SK-N-DZ (cell line): ENCODE results near the gene RRP1B. TPM values are rescaled to one million over a fixed set of nuclear protein-coding genes. Genes with fewer than 3 reads are reported as not detected.
A peak's percentile ranks its signal among the peaks of the same experiment; 100 is the strongest.
"Not testable (repeated sequence)": the region's sequence is repeated elsewhere in the genome, so short reads cannot be mapped to it uniquely, and the experiment has no call there.

Source experiments
- DNase-seq: peaks from one replicate; pipeline ENCODE4 v3.0.0-alpha.2; 2015; ENCODE audit warnings: low spot score
- polyA plus RNA-seq, 2 experiments: library from polyadenylated mRNA; depleted of rRNA; stranded (reverse); fragments of >200 nt; gene quantifications; 2 replicates each; pipeline ENCODE4 v1.2.3, GENCODE V29; 2014

Gene RRP1B, protein sequence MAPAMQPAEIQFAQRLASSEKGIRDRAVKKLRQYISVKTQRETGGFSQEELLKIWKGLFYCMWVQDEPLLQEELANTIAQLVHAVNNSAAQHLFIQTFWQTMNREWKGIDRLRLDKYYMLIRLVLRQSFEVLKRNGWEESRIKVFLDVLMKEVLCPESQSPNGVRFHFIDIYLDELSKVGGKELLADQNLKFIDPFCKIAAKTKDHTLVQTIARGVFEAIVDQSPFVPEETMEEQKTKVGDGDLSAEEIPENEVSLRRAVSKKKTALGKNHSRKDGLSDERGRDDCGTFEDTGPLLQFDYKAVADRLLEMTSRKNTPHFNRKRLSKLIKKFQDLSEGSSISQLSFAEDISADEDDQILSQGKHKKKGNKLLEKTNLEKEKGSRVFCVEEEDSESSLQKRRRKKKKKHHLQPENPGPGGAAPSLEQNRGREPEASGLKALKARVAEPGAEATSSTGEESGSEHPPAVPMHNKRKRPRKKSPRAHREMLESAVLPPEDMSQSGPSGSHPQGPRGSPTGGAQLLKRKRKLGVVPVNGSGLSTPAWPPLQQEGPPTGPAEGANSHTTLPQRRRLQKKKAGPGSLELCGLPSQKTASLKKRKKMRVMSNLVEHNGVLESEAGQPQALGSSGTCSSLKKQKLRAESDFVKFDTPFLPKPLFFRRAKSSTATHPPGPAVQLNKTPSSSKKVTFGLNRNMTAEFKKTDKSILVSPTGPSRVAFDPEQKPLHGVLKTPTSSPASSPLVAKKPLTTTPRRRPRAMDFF
- polyA plus RNA-seq (2014; cell fraction: cytosol; rRNA removed) = 38.8 and 47.9 TPM in 2 replicates
- polyA plus RNA-seq (2014; cell fraction: nucleus; rRNA removed) = 26.7 and 27.6 TPM in 2 replicates

DNA sequence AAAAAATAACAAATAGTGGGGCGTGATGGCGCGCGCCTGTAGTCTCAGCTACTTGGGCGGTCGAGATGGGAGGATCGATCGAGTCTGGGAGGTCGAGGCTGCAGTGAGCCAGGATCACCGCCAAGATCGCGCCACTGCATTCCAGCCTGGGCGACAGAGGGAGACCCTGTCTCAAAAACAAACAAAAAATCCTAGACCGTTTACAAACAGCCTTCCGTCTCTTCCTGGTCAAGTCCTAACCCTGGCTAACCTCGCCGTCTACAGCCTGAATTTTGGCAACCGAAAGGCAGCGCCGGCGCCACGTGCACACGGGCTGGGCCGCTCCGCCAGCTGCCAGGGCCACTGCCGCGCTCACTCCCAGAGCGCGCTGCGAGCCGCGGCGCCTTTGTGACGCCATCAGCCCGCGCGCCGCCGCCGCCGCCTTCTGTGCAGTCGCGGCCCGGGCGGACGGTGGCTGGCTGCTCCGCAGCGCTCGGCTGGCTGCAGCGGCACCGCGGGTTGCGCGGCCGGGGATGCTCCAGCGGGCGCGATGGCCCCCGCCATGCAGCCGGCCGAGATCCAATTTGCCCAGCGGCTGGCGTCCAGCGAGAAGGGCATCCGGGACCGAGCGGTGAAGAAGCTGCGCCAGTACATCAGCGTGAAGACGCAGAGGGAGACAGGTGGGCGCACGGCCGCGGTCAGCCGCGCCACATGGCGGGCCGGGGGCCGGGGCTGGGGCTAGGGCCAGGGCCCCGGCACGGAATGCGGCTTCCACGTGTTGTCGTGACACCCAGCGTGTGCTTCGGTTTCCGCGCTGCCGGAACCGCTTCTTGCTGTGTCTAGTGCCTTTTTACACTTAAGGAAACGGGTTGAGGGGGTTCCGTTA is at the start of gene RRP1B, which contains the start of gene HSF2BP:
Gene RRP1B, plus strand, starts transcription at position 425 of the 865 bp plus-strand sequence. Its CDS starts 105 bp downstream, at position 530.
Gene HSF2BP, minus strand, starts transcription at position 353 of the 865 bp plus-strand sequence. CDS start 1,392 bp downstream, outside the sequence.
- DNase-seq = peak; percentile 75

DNA sequence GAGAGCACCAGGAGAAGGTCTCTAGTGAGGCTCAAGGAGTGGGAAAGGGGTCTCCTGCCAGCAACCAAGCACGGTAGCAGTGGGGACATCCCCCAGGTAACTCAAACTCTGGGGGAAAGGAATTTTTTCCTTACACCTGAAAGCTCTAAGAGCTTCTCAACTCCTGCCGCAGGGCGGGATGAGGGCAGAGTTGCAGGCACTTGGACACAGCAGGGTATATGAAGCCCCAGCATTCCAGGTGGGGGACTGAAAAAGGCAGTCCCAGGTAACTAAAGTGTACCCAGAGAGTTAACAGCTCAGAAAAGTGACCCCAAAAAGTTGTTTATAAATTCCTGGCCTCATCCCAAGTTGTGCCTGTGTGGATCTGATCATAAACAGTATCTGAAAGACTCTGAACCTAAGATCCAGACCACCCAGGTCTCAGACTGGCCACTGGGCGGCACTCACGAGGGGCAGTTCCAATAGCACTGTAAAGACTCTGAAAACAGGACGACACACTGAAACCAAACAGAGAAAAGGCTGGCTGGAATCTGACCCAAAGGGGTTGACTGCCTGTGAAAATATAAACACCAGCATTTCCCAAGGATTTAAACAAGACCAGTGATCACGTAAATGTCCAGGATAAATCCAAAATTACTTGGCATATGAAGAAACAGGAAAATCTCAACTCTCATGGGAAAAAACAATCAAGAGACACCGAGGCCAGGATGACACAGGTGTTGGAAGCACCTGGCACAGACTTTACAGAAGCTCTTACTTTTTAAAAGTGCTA is 47.6 kb upstream of the RRP1B start:
- peak; percentile 42 for DNase-seq

DNA sequence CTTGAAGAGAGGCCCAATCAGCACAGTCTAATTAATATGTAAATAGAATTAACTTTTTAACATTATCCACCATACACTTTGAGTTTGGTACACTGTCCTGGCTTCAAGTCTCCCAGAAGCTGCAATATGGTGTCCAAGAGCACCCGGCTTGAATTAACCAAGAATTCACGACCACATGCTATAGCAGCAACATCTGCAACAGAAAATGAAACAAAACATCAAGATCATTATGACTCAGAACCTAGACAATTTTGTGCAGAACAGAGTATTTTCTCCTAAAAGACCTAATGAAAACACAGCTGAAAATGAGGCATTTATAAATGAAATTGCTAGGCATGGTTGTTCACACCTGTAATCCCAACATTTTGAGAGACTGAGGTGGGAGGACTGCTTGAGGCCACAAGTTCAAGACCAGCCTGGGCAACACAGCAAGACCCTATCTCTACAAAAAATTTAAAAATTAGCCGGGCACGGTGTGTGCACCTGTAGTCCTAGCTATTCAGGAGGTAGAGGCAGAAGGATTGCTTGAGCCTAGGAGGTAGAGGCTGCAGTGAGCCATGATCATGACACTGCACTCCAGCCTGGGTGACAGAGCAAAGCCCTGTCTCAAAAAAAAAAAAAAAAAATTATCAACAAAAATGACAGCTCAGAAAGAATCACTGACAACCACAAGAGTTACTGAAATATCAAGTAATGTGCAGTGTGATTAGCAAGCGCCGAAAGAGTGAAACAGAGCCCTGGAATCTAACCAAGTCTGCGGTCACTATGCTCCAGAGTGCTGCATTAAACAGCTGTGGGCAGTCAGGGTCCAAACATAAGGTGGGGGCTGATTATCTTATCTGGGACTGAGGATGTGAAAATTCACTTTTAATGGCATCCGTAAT is 45.4 kb upstream of the RRP1B start:
- DNase-seq = no peak

DNA sequence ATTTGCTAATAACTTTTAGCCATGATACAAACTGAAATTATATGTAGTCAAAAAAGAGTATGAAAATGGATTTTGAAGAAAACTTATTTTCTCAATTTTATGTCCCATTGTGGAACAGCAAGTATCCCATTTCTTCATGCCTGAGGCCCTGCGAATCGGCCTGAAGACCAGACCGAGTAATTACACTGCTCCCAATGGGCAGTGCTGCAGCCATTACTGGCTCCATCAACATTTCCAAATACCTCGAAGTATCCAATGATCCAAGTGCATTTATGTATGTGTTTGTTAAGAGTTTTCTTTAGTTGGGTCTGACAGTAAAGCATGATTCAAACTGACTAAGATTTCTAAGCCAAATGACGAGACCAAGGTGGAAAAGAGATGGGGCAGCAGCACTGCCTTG is 44.5 kb upstream of the RRP1B start:
- no peak for DNase-seq

DNA sequence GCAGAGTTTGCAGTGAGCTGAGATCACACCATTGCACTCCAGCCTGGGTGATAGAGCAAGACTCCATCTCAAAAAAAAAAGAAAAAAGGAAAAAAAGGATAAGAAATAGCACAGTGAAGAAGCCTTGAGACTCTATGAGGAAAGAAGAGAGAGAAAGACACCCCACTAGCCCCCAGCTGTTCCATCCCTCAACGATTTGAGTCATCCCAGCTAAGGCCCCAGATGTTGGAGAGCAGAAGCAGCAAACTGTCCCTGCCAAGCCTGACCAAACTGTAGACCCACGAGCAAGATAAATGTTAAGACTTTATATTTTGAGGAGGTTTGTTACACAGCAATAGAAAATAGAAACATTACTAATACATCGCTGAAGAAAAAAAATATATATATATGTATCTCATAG is 42.5 kb upstream of the RRP1B start:
- not testable (repeated sequence) for DNase-seq

DNA sequence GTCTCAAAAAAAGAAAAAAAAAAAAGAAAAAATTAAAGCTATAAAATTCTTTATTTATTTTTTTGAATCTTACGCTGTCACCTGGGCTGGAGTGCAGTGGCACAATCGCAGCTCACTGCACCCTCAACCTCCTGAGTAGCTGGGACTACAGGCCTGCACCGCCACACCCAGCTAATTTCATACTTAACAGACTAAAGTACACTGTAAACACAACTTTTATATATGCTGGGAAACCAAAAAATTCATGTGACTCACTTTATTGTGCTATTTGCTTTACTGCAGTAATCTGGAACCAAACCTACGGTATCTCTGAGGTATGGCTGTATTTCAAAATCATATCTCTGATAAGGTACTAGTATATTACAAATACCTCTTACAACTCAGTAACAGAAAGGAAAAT is 40.4 kb upstream of the RRP1B start:
- DNase-seq = no peak

DNA sequence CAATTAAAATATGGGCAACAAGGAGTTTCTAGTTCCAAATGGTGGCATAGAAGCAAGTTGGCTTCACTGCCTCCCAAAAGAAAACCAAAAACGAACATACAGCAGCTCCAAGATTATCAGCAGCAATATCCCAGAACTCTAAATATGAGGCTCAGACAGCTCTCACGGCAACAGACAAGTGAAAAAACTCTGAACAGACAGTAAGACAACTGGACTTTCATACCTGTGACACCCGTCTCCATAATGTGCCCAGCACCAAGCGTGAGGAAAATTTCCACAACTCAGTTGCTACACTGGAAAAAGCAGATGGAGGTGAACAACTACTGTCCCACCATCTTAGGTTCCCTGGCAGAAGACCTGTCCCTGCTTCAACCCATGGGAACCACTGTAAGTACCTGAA is 40.0 kb upstream of the RRP1B start:
- DNase-seq = no peak

DNA sequence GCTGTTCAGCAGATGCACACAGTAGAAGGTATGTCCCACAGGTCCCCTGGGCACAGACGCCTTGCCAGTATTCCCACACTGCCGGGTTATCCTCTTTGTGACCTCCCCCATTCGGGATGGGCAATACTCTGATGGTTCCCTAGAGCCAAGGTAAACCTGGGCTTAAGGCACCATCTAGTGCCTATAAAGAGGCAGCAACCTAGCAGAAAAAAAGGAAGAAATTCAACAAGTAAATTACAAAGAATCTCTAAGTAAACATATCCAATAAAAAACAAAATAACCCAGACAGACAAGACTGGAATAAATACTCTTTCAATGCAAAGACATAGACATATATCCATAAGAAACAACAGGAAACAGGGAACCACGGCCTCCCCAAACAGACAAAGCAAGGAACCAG is 39.5 kb upstream of the RRP1B start:
- no peak for DNase-seq

DNA sequence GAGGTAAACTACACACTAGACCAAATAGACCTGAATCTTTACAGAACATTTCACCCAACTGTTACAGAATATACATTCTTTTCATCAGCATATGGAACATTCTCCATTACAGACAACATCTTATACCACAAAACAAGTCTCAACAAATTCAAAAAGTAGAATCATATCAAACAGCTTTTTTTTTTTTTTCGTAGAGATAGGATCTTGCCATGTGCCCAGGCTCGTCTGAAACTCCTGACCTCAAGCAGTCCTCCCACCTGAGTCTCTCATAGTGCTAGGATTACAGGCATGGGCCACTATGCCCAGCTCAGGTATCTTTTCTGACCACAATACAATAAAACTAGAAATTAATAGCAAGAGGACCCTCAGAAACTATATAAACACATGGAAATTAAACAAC is 36.6 kb upstream of the RRP1B start:
- no peak for DNase-seq

DNA sequence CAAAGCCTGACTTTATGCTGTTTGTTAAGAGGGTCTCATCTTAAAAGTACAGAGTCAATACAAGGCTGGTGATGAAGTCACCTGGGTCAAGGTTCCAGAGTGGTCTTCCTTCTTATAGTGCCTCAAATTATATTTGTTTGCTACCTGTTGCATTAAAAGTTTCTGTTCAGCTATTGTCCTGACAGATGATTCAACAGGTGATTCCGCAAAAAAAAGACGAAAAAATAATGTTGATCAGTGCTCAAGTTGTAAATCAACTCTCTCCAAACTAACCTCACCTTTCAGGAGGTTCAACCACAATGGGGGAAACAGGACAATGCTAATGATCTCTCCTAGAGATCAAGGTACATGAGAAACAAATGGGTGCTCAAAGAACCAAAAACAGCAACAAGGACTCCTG is 35.8 kb upstream of the RRP1B start:
- no peak for DNase-seq

DNA sequence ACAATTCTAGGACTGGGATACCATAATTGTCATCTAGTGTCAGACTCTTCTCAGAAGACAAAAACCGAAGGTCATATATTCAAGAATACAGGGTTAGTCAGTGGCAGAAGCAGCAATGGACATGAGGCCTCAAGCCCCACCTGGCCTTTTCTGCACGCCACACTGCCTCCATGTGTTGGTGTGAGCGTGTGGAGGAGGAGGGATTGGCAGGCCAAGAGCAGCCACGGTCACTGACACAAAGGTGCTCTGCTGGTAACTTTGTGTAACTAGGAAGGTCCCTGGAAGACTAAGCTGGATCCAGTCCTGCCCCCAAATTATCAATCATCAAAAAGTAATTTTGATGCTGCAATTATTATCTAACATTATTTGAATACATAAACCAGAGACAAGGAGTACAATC is 35.0 kb upstream of the RRP1B start:
- no peak for DNase-seq

DNA sequence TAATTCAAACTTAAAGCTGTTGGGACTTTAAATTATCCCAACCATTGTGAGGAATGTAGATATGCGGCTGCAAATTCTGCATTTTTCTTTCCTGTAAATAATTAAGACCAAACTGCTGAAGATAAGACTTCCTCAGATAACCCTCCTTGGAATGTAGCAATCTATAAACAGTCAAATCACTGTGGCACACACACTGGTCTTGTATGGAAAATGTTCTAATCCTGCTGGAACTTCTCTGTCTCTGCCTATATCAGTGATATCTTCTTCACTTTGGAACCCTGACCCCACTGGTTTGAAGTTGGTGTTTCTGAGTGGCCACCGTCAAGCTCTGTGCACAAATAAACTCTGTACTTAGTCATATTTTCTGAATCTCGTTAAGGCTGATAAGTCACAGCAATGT is 33.0 kb upstream of the RRP1B start:
- no peak for DNase-seq

DNA sequence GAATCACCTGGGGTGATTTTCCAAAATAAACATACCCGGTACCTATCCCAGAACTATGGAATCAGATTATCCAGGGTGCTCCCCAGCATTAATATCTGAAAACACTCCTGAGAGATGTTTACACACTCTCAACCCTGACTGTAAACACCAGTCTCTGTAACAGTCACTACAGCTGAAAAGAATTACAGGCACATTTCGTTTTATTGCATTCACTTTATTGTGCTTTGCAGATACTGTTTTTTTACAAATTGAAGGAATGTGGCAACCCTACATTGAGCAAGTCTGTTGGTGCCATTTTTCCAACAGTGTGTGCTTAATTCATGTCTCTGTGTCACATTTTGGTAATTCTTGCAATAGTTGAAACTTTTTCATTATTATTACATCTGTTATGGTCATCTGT is 31.8 kb upstream of the RRP1B start:
- no peak for DNase-seq

DNA sequence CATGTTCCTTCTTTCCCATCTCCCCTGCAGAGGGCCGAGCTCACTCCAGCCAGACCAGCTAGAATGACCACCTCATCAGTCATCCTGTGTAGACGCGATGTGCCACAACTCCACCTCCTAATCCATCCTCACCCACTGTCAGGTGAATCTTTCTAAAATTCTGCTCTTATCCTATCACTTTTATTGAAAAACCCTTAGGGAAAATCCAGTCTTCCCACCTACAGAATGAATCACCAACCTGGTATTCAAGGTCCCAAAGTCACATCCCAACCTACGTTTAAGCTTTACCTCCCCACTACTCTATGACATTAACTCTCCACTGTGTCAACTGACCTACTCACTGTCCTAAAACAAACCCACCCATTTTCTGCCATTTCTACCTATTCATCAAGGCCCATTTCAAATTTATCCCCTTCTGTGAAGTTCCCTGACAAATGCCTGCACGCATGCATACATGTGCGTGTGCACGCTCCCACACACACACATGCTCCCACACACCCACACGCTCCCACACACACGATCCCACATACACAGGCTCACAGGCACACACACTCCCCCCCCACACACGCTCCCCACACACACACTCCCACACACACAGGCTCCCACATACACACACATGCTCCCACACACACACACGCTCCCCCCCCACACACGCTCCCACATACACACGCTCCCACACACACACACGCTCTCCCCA is 27.8 kb upstream of the RRP1B start:
- no peak for DNase-seq

DNA sequence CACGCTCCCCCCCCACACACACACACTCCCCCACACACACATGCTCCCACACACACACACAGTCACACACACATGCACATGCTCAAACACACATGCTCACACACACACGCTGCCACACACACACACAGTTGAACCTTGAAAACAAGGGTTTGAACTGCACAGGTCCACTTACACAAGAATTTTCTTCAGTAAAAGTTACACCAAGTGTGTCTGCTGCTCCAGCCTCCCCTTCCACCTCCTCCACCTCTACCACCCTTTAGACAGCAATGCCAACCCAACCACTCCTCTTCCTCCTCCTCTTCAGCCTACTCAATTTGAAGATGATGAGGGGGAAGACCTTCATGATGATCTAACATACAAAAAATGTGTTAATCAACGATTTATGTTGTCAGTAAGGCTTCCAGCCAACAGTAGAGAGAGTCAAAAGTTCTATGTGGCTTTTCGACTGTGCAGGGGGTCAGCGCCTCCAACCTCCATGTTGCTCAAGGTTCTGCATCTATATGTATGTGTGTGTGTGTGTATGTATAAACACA is 26.9 kb upstream of the RRP1B start:
- no peak for DNase-seq

DNA sequence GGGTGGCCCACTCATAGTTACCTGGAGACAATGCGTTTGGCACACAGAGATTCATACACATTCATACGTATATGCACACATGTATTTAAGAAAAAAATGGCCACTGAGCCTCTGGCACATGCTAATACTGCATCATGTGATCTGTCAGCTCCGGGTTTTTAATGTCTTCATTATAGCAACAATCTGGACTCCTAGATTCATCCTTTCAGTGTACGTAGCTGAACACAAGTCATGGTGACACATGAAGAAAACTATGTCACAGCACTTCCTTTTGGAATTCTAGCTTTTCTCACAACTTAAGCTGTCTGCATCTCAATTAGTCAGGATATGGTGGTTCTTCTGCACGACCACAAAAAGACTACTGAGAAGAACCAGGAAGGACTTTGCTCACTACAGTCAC is 24.7 kb upstream of the RRP1B start:
- DNase-seq = no peak

DNA sequence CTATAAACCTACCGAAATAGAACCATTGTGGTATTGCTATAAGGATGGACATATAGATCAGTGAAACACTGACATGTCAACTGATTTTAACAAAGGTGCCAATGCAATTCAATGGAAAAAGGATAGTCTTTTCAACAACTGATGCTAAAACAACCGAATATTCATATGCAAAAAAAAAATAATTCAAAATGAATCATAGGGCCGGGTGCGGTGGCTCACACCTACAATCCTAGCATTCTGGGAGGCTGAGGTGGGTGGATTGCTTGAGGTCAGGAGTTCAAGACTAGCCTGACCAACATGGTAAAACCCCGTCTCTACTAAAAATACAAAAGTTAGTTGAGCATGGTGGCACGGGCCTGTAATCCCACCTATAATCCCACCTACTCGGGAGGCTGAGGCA is 23.9 kb upstream of the RRP1B start:
- DNase-seq = no peak

DNA sequence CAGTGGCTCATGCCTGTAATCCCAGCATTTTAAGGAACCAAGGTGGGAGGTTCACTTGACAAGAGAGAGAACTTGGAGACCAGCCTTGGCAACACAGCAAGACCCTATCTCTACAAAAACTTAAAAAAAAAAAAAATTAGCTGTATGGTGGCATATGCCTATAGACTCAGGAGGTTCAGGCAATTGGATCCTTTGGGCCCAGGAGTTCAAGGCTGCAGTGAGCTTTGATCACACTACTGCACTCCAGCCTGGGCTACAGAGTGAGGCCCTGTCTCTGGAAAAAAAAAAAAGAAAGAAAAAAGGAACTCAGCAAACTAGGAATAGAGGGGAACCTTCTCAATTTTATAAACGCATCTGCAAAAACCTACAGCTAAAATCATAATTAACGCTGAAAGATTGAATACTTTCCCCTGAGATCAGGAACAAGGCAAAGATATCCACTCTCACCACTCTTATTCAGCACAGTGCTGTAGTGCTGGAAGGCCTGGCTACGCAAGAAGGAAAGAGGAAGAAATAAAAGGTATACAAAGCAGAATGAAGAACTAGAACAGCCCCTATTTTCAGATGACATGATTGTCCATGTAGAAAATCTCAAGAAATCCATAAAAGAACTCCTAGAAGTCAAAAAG is 21.7 kb upstream of the RRP1B start:
- no peak for DNase-seq
